GM19395 (cell line): ENCODE measurements around the gene DDX20.
"Not testable (repeated sequence)": the region's sequence is repeated elsewhere in the genome, so short reads cannot be mapped to it uniquely, and the experiment has no call there.

Experiments
- ATAC-seq: cut with Tn5 transposase; IDR thresholded peaks from one replicate; pipeline ENCODE4 v1.9.1; 2021; ENCODE audit warnings: mild to moderate bottlenecking, moderate library complexity; ENCODE audit not compliant: unreplicated experiment

DDX20 gene

DNA sequence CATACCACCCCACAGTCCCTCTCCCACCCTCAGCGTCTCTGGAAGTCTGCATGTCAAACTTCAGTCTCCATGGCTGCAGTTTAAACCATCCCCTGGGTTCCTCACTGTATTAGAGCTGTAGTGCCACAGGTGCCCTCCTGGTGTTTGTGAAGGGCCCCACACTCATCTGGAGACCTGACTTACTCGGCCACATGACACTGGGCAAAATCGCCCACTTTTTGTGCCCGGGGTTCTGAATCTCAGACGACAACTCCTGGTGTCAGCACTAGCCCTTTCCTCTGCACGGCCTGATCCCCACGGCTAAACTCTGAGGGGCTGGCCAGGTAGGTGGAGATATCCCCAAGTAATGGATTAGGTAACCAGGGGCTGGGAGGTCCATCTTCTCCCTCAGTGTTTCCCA, 23.0 kb upstream of the DDX20 start:
- ATAC-seq = no peak

DNA sequence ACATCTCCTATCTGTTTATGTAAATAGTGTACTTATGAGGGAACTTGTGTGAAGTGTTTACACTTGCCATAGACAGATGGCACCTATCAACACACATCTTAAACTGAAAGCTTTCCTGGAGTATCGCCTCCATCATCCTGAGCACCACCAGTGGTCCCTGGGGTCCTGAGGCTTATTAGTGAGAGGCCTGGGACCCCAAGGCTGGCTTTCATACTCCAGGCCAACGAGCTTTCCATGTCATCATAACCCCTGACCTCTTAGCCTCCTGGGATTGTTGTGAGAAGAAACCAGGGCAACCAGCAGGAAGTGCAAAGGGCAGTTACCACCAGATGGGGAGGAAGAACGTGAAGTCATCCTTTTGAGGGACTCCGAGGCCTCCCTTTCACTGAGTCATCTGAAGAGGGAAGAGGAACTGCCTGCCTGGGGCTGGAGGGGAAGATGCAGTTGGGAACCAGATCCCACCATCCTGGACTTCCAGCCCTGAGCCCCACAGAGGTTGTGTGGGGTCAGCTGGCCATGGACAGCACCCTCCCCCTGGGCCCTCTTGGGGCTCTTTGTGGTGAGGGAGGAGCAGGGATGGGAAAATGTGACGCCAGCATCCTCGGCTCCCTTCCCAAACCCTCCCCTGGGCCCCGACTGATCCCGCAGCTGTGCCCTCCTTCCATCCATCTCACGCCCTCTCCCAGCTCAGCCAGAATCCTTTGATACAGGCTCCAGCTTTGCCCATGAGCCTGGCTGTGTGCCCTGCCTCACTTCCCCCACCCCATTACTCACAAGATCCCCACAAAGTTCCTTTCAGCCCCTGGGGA, 22.3 kb upstream of the DDX20 start:
- no peak for ATAC-seq

DNA sequence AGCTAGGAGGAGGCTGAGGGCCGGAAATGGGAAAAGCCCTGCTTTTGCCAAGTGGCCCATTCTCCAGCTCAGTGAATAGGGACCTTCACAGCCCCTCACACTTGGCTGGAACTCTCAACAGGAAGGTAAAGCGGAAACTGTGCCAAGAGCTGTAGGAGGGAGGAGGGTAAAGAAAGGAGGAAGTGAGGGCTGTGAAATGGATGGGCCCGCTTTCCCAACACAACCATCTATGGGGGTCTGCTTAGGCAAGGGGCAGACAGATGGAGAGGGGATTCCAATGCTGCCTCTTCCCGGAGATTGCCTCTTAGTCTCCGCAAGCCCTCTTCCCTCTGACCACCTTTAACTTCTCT, 21.7 kb upstream of the DDX20 start:
- no peak for ATAC-seq

DNA sequence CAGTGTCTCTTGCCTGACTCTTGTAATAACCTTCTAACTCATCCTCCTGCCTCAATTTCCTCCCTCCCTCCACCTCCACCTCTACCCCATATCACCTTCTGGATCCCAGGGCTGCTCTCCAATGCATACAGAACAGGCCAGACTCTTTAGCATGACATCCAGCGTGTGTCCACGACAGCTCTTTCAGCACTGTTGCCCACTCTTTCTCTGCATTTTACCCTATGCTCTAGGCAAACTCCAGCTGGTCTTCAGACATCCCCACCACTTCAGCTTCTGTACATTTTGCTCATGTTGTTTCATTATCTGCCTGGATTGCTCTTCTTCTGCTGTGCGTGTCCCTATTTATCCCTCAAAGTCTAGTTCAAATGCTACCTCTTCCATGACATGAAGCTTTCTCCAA, 21.3 kb upstream of the DDX20 start:
- ATAC-seq = no peak

DNA sequence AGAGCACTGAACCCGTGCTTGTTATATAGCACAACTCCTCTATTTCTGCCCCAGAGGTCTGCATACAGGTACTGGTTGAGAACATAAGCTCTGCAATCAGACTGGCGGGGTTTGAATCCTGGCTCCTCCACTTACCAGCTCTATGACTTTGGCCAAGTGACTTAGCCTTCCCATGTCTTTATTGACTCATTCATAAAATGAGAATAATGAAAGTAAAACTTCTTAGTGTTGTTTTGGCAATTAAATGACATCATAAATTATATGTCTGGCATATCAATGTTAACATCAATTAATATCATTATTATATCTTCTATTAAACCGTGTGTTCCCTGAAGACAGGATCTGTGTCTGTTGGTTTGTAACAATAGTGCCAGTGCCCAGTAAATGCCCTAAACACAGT, 20.8 kb upstream of the DDX20 start:
- no peak for ATAC-seq

DNA sequence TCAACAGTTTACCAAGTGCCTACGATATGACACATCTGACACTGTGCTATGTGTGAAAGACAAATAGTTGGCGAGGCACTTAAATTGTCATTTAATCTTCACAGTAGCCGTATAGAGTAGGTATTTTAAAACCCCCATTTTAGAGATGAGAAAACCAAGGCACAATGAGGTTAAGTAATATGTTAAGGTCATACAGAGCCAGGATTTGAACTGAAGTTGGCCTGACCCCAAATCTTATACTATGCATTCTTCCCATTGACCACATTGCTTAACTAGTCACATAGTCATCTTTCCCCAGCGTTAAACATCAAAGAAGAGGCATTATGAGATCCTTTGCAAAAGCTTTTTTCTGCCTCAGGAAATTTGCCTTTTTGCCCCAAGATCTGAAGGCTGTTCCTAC, 20.4 kb upstream of the DDX20 start:
- ATAC-seq = no peak

DNA sequence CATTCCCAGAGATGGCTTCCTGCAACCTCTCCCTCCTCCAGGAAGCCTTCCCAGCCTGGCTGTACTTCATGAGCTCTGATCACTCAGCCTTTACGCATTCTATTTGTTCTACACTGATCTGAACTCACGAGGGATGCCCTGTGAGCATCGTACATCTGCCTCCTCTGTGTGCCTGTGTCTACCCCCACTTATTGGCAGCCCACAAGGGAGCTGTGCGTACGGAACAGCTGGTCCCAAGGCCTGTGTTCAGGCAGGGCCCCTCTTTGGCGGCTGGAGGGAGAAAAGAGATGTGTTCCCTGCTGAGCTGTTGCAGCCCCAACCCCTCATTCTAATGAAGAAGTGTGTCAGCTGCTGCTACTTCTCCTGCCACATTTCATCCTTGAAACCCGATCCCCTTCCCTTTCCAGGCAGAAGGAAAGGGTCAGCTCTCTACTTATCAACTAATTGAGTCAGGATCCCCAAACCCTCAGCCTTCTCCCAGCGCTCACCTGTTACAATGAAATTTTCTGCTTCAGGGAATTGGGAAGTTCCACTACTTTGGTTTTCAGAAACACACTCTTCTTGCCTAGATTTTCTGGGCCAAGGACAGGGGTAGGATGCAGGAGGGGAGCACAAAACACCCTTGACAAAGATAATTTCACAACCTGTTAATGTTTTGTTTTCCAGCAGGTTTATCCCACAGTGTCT, 19.7 kb upstream of the DDX20 start:
- no peak for ATAC-seq

DNA sequence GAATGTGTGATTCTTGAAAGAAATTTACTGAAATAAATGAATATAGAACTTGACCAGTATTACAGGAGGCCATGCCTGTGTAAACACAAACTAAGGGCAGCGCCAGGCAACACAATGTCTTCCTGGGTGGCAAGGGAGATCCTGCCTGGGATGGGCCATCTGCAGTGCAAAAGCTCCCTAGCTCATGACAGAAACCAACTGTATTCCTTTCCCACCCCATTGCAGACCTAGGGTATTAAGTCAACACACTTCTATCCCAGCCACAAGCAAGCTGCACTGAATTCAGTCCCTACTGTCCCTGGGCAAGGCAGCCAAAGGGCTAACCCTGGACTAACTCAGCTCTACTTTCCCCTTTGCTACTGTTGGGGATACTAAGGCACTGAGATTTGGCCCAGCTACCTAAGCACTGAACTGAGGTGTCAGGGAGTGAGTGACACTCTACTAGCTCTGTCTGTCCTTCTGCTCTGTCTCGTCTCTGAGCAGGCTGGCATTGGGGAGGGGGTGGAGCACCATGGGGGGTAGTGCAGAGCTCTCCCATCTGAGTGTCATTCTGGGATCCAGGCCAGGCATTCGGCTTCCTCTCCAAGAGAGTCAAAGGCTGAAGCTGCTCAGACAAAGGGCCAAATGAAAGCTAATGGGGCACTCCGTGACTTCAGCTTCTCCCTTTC, 19.0 kb upstream of the DDX20 start:
- ATAC-seq = no peak

DNA sequence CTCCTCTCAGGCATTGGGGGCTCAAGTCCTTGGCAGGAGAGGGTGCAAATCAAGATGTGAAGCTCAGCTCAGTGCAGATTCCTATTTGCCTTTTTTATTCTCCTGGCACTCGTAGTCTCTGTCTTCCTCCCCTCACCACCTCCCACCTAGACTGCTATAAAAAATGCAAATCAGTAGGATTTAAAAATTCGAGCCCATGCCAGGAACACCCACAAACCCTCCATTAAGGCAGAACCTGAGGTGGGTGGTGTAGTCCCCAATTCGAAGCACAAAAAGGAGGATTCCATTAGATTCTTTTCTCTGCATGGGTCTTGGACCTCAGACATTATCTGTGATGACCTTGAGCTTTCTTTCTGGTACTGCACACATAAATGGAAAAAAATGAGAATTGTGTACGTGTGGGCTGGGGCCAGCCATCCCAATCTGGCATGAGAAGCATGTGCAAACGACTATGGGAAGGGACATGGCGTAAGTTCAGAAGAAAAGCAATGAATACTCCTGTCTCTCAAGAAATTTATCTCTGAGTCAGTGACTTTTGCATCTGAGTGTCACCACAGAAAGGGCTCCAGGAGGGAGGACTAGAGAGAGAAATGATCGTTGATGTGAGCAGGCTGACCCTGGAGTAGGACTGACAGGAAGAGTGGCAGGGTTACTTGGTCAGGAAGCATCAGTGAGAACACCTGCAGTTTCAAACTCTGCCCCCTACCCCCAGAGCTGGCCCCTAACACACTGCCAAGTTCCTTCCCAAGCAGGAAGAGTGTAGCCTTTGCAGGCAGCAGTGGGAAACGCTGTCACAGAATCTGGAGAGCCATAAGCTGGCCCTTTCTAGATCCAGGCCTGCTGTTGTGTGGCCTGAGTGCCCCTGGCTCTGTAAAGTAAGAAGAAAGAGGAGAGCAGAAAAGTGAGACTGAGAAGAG, 18.2 kb upstream of the DDX20 start:
- no peak for ATAC-seq

DNA sequence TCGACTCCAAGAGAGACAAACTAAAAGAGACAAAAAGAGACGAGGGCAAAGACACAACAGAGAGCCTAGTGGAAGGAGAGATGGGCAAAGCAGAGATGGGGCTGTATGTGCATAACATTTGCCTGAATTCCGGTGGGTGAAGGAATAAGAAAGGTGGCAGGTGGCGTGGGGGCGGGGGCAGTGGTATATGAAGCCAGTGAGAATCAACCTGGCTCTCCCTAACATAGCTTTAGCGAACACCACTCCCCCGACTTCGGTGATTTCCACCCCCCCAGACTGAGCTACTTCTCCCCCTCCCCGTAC, 17.6 kb upstream of the DDX20 start:
- ATAC-seq = no peak

DNA sequence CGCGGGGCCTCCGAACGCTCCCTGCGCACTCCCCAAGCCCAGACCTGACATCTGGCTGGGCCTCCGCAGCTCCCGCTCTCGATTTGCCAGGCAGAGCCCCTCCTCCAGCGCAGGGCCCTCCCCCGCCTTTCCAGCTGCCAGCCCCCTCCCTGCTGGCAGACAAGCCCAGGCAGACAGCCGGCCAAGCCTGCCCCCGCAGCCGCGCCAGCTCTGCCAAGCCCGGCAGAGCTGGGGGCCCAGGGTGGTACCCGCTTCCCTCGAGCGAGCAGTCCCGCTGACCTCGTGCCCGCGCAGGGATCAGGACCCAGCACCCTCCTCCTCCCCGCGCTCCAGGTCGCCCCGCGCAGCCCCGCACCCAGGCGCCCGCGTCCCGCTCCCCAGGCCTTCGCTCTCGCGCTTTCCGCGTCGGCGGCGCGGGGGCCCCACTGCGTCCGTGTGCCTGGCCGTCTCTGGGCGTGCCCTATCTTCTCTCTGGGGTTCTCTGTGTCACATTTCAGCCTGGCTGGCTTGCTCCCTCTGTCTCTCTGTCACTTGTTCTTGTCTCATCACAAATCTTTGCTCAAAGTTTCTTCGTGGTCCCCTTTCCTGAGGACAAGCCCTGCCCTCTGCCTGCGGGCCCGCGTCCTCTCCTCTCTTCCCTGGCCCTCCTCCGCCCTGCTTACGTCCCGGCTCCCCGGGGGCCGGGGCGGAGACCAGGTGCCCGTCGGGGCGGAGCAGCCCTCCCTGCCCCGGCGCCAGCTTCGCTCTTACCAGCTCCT, 17.1 kb upstream of the DDX20 start:
- ATAC-seq = peak; percentile 54

DNA sequence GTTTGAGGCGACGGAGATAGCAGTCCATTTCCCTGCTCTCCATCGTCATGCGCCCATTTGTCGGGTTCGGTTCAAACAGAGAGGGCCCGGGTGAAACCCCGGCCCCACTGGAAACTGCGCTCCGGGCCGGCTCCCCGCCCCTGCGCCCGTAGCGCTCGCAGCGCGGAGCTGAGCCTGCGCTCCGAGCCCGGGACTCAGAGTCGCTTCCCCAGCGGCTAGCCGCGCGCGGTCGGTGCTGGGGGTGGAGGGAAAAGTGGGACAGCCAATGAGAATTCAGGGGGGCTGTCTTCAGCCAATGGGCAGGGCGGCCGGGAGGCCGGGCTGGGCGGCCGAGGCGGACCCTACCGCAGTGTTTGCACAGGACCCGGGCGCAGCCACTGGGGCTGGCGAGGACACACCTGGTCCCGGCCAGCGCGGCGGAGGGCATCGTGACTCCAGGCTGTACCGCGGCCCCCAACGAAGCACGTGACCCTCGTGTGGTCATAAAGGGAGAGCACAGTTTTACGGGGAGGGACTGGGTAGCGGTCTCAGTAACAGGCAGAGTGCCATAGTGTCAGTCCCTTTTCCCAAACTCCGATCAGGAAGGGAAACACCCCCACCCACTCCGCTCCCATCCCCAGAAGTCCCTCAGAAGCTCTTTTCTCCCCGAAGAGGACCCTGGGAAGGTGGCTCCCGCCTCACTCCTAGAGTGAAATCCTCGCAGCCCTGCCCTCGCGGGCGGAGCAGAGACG, 16.3 kb upstream of the DDX20 start, which contains the start of gene INKA2:
INKA2 (minus strand) TSS at position 202 of the 731 bp plus-strand sequence; CDS start at position 49, 153 bp downstream.
- peak; percentile 87 for ATAC-seq

DNA sequence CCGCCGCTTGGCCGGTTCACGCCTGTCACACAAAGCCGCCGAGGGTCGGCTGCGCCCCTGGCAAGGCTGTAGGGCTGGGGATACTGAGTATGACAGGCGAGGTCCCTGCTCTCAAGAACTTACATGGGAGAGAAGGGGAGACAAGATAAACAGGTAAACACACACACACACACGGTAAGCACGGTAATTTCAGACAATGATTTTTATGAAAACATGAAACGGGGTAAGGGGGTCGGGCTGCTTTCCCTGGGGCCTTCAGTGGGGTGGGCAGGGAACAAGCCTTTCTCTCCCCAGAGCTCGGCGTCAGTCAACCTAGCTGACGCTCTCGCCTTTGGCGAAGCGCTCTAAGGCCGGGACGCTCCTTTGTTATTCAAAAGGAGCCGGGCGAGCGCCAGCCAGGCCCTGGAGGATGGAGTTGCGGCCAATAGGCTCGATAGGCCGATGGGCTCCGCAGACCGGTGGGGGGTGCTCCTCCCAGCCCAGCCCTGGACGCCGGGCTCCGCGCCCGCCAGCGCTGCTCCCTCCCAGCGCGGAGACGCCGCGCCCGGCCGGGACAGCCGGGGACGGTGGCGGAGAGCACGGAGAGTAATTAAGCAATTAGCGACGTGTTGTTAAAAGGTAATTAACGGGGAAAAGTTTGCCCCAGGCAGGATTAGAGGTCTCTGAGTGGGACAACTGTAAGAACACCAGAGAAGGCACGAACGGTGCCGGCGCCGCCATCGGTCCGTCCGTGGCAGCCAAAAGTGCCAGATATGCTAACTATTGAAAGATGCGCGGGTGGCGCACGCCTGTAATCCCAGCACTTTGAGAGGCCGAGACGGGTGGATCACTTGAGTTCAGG, 15.6 kb upstream of the DDX20 start:
- ATAC-seq = peak; percentile 24

DNA sequence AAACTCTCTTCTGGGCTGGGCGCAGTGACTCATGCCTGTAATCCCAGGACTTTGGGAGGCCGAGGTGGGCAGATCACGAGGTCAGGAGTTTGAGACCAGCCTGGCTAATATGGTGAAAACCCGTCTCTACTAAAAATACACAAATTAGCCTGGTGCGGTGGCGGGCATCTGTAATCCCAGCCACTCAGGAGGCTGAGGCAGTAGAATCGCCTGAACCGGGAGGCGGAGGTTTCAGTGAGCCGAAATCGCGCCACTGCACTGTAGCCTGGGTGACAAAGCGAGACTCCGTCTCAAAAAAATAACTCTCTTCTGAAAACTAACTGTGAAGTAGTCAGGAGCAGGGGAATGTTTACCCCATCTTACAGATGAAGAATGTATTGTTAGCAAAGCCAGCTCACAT, 13.4 kb upstream of the DDX20 start:
- ATAC-seq = not testable (repeated sequence)

DNA sequence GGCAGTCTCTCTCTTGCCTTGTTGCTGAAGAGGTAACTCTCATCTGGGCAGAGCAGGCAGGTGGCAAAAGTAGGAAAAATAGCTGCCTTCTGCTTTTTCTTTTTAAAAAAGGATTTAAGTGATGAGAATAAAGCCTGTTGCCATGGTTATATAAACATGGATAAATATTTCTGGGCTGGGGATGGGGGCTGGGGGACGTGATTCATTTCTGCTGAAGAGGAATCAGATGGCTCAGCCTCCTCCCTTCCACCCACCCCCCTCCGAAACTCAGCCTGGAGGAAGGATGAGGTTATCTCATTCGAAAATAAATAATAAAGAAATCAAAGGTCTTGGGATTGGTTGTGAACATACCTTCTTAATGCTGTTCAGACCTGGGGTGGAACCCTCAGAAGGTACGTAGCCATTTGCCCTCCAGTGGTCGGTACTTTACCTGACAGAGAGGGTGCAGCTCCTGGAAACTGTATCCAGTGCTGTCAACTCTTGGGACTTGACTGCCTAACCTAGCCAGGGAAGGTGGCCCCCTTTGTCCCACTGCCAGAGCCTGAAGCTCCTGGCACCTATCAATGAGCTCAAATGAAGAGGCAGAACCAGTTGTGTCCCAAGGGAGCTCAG, 12.7 kb upstream of the DDX20 start:
- no peak for ATAC-seq

DNA sequence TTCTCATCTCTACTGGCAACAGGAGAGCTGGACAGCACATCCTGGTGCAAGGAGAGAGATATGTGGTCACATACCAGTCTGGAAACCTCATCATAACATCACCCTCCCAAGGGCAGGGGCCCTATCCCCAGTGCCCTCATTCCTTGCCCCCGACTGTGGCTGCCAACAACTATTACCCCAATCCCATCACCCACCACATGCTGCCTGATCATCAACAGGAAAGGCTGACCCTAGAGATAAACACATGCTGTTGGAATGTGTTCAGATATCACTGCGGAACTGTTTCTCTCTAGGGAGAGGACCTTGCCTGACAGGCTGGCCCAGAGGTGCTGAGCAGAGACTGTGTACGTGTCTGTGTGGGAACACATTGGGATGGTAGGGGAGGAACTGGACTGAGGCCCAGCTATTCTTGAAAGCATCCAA, 12.0 kb upstream of the DDX20 start:
- no peak for ATAC-seq

DNA sequence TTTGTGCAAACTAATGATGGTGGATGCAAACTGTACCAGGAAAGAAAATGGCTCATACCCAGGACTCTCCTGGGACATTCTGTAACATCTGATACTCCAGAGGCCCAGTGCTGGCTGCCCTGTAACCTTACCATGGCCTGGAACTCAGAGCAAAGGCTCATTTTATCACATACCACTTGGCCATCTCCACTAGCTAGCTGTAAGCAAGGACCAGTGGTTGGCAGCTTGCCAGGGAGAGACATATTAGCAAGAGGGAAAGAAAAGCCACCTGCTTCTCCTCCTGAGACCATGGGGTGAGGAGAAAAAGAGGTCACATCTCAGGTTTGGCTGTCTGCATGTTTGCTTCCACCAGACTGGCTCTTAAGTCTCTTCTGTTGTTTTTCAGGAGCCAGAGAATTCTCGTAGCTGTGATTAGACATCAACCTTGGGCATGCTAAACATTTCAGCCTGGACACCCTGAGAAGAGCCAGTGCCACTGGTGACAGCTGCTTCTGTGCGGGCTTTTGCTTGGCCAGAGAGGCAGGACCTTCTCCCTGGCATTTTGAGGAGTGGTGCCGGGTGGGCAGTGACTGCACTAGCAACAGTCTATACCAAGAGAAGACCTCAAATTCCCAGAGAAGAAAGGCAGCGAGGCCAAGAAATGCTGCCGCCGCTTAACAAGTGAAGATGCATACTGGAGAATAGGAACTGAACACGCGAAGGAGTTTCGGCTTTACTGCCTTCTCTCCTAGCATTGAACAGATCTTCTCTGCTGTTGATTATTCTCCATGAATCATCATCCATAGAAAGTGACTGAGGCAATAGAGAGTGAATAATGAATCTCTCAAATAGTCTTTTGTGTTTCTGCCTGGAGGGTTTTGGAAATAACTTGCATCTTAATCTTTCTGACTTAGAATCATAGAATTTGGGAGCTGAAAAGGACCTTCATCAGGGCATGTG, 9.8 kb upstream of the DDX20 start:
- no peak for ATAC-seq
